Large intestine (tissue), 3 donors: Measurements from ENCODE around the gene LCT. TPM values are rescaled to one million over a fixed set of nuclear protein-coding genes. Genes with fewer than 3 reads are reported as not detected.
A peak's percentile ranks its signal among the peaks of the same experiment; 100 is the strongest.
"Not testable (repeated sequence)": the region's sequence is repeated elsewhere in the genome, so short reads cannot be mapped to it uniquely, and the experiment has no call there.

ENCODE experiments used
- DNase-seq, 2 donors: peaks; one replicate each; pipeline versions ENCODE4 v3.0.0 to v3.0.0-alpha.2; 2013
- H3K27ac ChIP-seq: one replicate; pipeline ENCODE4 v1.5.1; 2013; ENCODE audit warnings: low read length
- H3K27me3 ChIP-seq: 2 replicates; pipeline ENCODE4 v1.6.1; 2013; ENCODE audit warnings: low read length; ENCODE audit not compliant: control insufficient read depth, insufficient read depth
- H3K36me3 ChIP-seq: 2 replicates; pipeline ENCODE4 v1.6.1; 2013; ENCODE audit warnings: low read length; ENCODE audit not compliant: control insufficient read depth, insufficient read depth
- H3K4me1 ChIP-seq: one replicate; pipeline ENCODE4 v1.6.1; 2013; ENCODE audit warnings: low read length; ENCODE audit not compliant: control insufficient read depth, insufficient read depth
- H3K4me3 ChIP-seq: one replicate; pipeline ENCODE4 v1.5.1; 2013; ENCODE audit warnings: low read length
- H3K9me3 ChIP-seq: one replicate; pipeline ENCODE4 v1.6.1; 2013; ENCODE audit warnings: mild to moderate bottlenecking, low read depth, low read length, moderate library complexity; ENCODE audit not compliant: control insufficient read depth
- WGBS: methylation state at CpG from one replicate; pipeline ENCODE4 v1.1.5; 2013; ENCODE audit warnings: low lambda C conversion rate; ENCODE audit not compliant: insufficient coverage; 5-methylcytosine and 5-hydroxymethylcytosine counted together
- polyA plus RNA-seq: library from polyadenylated mRNA; unstranded; fragments of 120-200 nt; gene quantifications from one replicate; pipeline ENCODE4 v1.2.1, GENCODE V29; 2013

The LCT gene
- polyA plus RNA-seq, 1 donor: 79.1 TPM

DNA sequence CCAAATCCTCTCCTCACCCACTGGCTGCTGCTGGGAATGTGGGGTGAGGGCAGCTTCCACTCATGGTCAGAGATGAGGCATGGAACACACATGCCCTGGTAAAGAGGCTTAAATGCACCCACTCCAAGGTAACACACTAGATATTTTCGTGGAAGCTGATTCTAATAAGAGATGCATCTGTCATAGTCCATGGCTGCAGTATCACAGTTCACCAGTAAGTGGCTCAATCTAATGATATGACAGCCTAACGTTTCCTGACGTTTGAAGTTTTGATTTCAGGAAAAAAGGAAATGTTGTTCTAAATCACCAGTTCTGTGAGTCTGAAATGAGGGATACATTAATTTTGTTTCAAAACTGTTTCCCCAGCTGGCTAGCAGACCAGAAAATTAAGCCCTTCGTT lies 38.2 kb downstream of the LCT start:
- Histone ChIP-seq H3K27me3 (no peaks in the 10 kb centered on the region), H3K36me3 (peaks cover 56% of the 10 kb centered on the region), H3K4me3 (no peak overlapping the region), H3K9me3 (no peaks in the 10 kb centered on the region), H3K27ac (no peak overlapping the region), H3K4me1 (no peaks in the 10 kb centered on the region)
- DNase-seq: no peak
- no CpG with 5 or more reads among the region's 4 CpGs for WGBS

GRCh38 chr2:135798275-135798705 lies 38.7 kb downstream of the LCT start:
- Histone ChIP-seq H3K4me1 (no peaks in the 10 kb centered on the region), H3K27ac (no peak overlapping the region), H3K36me3 (peaks cover 52% of the 10 kb centered on the region), H3K9me3 (no peaks in the 10 kb centered on the region), H3K4me3 (no peak overlapping the region), H3K27me3 (no peaks in the 10 kb centered on the region)
- no peak for DNase-seq
- no CpG with 5 or more reads among the region's 5 CpGs for WGBS

DNA sequence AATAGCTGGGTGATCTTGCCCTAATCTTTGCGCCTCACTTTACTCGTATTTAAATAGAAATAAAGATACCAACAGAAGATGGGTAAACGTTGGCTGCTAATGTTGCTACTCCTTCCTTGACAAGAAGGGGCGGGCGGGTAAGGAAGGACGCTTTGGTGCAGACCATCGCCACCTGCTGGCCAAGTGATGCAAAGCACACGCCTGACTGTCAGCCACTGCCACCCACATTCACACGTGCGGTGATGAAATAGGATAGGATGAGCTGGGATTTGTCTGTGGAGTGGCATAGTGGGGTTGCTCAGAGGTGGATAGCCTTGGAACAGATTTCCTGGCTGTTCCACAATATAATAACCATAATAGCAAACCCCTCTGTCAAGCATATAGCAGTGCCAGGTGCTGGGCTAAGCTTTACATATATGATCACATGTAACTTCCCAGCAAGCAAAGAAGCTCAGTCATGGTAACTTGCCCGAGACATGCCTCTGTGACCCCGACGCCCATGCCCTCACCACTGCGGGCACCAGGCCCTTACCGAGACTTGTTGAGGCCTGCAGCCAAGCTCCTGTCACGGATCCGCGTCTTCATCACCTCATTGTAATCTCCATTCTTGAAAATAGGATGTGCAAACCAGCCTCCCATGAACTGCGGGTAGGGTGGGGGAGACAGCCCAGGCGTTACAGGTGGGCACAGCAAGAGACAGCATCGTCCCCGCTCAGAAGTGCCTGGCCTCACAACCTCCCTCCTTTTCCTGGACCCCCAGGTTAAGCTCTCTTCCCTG lies 39.3 kb downstream of the LCT start:
- no CpG with 5 or more reads among the region's 22 CpGs for WGBS
- peak; percentile 45 to 69 for DNase-seq
- H3K4me3 ChIP-seq: no peak overlapping the region

DNA sequence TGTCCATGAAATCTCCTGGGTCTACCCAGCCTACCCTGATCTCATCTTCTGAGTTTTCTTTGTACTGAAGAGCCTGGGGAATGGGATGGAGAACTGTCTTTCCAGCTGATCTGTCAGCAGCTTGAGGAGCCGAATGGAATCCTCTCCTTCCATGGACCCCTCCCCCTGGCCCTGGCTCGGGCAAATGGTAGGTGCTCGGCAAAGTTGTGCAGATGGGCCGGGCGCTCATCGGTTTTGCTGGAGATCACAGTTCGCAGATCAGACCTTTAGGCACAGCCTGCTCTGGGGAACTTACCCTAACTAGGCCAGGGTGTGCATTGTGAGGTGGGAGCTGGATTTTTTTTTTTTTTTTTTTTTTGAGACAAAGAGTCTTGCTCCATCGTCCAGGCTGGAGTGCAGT lies 40.4 kb downstream of the LCT start:
- Histone ChIP-seq H3K27me3 (no peaks in the 10 kb centered on the region), H3K9me3 (no peaks in the 10 kb centered on the region), H3K36me3 (peaks cover 55% of the 10 kb centered on the region), H3K4me1 (no peaks in the 10 kb centered on the region), H3K27ac (no peak overlapping the region), H3K4me3 (no peak overlapping the region)
- WGBS: no CpG with 5 or more reads among the region's 8 CpGs
- no peak for DNase-seq

More for the DNA sequence above, 39.3 kb downstream of the LCT start:
- H3K27me3 ChIP-seq: no peaks in the 10 kb centered on the region
- no peaks in the 10 kb centered on the region for H3K9me3 ChIP-seq
- no peaks in the 10 kb centered on the region for H3K4me1 ChIP-seq
- peaks cover 56% of the 10 kb centered on the region for H3K36me3 ChIP-seq
- no peak overlapping the region for H3K27ac ChIP-seq

GRCh38 chr2:135795641-135796040 lies 41.3 kb downstream of the LCT start:
- H3K36me3 ChIP-seq: peaks cover 57% of the 10 kb centered on the region
- H3K9me3 ChIP-seq, H3K27me3 ChIP-seq, H3K4me1 ChIP-seq, H3K27ac ChIP-seq, DNase-seq, H3K4me3 ChIP-seq: not testable (repeated sequence)
- WGBS: no CpG with 5 or more reads among the region's 4 CpGs

DNA sequence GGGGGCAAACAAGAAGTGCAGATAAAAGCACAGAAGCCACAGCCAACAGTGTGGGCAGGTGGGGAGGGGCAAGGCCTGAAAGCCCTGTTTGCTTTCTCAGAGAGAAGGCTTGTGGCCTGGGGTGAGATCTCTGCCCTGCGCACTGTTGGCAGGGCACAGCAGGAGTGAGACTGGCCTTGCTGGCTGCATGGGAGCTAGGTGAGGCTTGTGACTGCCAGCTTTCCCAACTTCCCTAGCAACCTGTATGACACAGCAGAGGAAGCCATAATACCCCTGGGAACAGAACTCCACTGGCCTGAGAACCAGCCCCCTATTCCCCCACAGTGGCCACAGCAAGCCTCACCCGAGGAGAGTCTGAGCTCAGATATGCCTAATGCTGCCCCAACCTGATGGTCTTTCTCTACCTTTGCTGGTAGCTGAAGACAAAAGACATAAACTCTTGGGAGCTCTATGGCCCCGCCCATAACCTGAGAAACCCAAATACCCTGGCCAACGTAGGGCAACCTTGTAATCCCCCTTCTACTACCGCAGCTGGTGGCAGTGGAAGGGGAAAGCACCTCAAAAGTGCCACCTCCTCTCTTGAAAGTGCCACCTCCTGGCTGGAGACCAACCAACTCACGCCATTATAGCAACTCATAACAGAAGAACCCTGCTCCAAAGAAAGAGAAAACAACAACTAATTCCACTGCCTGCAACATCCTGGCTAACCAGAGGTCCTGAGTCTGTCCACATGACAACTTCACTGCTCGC lies 44.4 kb downstream of the LCT start:
- H3K36me3 ChIP-seq: peaks cover 65% of the 10 kb centered on the region
- DNase-seq: no peak
- H3K27me3 ChIP-seq: no peaks in the 10 kb centered on the region
- no peaks in the 10 kb centered on the region for H3K9me3 ChIP-seq
- no peak overlapping the region for H3K4me3 ChIP-seq
- WGBS: no CpG with 5 or more reads among the region's 7 CpGs
- no peaks in the 10 kb centered on the region for H3K4me1 ChIP-seq
- H3K27ac ChIP-seq: no peak overlapping the region

GRCh38 chr2:135791418-135792190 lies 45.4 kb downstream of the LCT start:
- Histone ChIP-seq H3K27ac (no peak overlapping the region), H3K4me1 (no peaks in the 10 kb centered on the region), H3K36me3 (peaks cover 72% of the 10 kb centered on the region), H3K4me3 (no peak overlapping the region), H3K27me3 (no peaks in the 10 kb centered on the region), H3K9me3 (no peaks in the 10 kb centered on the region)
- no peak for DNase-seq
- WGBS: no CpG with 5 or more reads among the region's 2 CpGs

DNA sequence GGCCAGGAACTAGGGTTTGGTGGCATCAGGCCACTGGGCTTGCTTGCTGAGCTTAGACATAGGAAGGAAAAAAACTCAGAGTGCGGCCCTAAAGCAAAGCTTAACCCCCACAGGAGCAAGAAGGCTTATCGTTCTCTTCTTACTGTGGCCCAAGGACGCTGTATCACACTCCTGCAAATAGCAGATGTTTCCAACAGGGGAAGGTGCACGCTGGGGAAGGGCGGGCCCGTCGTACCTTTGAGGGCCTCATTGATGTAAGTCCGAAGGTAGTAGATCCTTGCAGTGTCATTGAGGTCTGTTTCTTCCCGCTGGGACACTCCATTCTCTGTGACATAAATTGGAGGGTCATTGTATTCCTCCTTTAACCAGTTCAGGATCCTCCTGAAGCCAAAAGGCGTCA lies 46.6 kb downstream of the LCT start:
- Histone ChIP-seq H3K9me3 (no peaks in the 10 kb centered on the region), H3K4me3 (no peak overlapping the region), H3K4me1 (no peaks in the 10 kb centered on the region), H3K27me3 (no peaks in the 10 kb centered on the region), H3K27ac (no peak overlapping the region), H3K36me3 (peaks cover 73% of the 10 kb centered on the region)
- no CpG with 5 or more reads among the region's 10 CpGs for WGBS
- no peak for DNase-seq

DNA sequence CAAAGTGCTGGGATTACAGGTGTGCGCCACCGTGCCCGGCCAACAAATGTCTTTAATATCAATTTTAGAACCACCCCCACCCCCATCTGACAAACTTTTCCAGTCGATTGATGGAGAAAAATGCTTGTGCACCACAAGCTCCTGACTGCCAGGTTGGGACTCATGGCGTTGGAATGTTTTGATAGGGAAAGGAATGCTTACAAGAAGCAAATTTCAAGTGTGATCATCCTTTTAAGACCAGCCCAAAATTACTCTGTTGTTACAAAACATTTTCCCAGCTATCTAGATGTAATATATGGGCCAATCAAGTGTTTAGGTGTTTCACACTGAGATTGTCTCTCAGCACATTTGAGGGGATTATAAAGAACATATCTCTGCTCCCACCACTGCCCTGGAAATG lies 50.2 kb downstream of the LCT start:
- peaks cover 82% of the 10 kb centered on the region for H3K36me3 ChIP-seq
- no peaks in the 10 kb centered on the region for H3K4me1 ChIP-seq
- H3K4me3 ChIP-seq: no peak overlapping the region
- no peak for DNase-seq
- no peak overlapping the region for H3K27ac ChIP-seq
- no peaks in the 10 kb centered on the region for H3K9me3 ChIP-seq
- no peaks in the 10 kb centered on the region for H3K27me3 ChIP-seq
- no CpG with 5 or more reads among the region's 5 CpGs for WGBS

DNA sequence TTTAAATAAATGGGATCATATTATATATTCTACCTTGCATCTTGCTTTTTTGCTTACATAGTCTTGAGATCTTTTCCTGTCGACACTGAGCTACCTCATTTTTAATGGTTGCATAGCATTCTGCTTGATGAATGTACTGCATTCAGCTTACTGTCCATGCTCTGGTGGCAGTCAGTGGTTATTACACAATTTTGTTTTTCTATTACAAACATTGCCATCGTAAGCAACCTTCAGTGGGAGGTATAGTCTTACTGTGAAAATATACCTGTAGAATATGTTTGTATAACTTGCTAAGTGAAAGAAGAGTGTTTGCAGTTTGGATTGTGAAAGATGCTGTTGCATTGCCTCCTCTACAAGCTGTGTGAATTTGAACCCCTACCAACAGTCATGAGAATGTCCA lies 52.0 kb downstream of the LCT start:
- Histone ChIP-seq H3K27ac (no peak overlapping the region), H3K27me3 (no peaks in the 10 kb centered on the region)
- DNase-seq: no peak

More for the DNA sequence above, 52.0 kb downstream of the LCT start:
- Histone ChIP-seq H3K4me3 (no peak overlapping the region), H3K9me3 (no peaks in the 10 kb centered on the region), H3K4me1 (no peaks in the 10 kb centered on the region), H3K36me3 (peaks cover 85% of the 10 kb centered on the region)
- WGBS: no CpG with 5 or more reads among the region's 2 CpGs
